Breast epithelium (tissue), 3 donors: Measurements from ENCODE around the gene ZNF292.

Experiments
- CTCF ChIP-seq, 3 donors: fragments of 450-650 bp; IDR thresholded peaks; one replicate each; pipeline ENCODE4 v1.5.1; 2016 to 2017; ENCODE audit warnings: antibody characterized with exemption in 3 of 3, mild to moderate bottlenecking in 3 of 3, moderate library complexity in 3 of 3
- POLR2A ChIP-seq: fragments of 450-650 bp; IDR thresholded peaks from one replicate; pipeline ENCODE4 v1.6.1; 2016; ENCODE audit warnings: antibody characterized with exemption, mild to moderate bottlenecking, moderate library complexity

GRCh38 chr6:87274660-87275274, 119.4 kb downstream of the ZNF292 start:
- no peak for TF ChIP-seq CTCF (IDR thresholded peaks at IDR 0.05)
- no peak for TF ChIP-seq POLR2A
